Raji (cell line): ENCODE data around the gene PTPRU.

Experiments used
- POLR2A ChIP-seq: IDR thresholded peaks from 2 replicates; pipeline ENCODE4 v1.6.1; 2011; ENCODE audit warnings: low read depth, low read length, control low read depth; ENCODE audit not compliant: insufficient read depth

The PTPRU gene

GRCh38 chr1:29249951-29250581 lies 13.7 kb downstream of the PTPRU start:
- no peak for TF ChIP-seq POLR2A

- no peak for TF ChIP-seq POLR2A
These were observed 15.1 kb downstream of the PTPRU start for GRCh38 chr1:29251164-29252124.

- no peak for TF ChIP-seq POLR2A
These were observed 16.9 kb downstream of the PTPRU start for GRCh38 chr1:29253180-29253579.

GRCh38 chr1:29254346-29254745 lies 18.0 kb downstream of the PTPRU start:
- TF ChIP-seq POLR2A = no peak

- no peak for TF ChIP-seq POLR2A
These were observed 18.9 kb downstream of the PTPRU start for GRCh38 chr1:29255134-29255666.

- no peak for TF ChIP-seq POLR2A
These were observed 20.1 kb downstream of the PTPRU start for GRCh38 chr1:29256394-29256793.

GRCh38 chr1:29256979-29257804 lies 20.9 kb downstream of the PTPRU start:
- TF ChIP-seq POLR2A = no peak

GRCh38 chr1:29258189-29258975 lies 22.1 kb downstream of the PTPRU start:
- TF ChIP-seq POLR2A = no peak

- no peak for TF ChIP-seq POLR2A
These were observed 22.9 kb downstream of the PTPRU start for GRCh38 chr1:29258976-29259801.

GRCh38 chr1:29259802-29260441 lies 23.6 kb downstream of the PTPRU start:
- TF ChIP-seq POLR2A = no peak

GRCh38 chr1:29260531-29260930 lies 24.2 kb downstream of the PTPRU start:
- no peak for TF ChIP-seq POLR2A

GRCh38 chr1:29264773-29265389 lies 28.6 kb downstream of the PTPRU start:
- no peak for TF ChIP-seq POLR2A

GRCh38 chr1:29266912-29267311 lies 30.6 kb downstream of the PTPRU start:
- no peak for TF ChIP-seq POLR2A
